ENCODE measurements around the gene TICAM2.

The TICAM2 gene

GRCh38 chr5:115531787-115532367, 70.4 kb downstream of the TICAM2 start:
- no peak for DNase-seq (ENCODE audit: low read depth in 2 of 2)

GRCh38 chr5:115531380-115531779, 70.9 kb downstream of the TICAM2 start:
- DNase-seq (ENCODE audit: low read depth in 2 of 2): no peak

GRCh38 chr5:115530426-115530825, 71.9 kb downstream of the TICAM2 start:
- no peak for DNase-seq (ENCODE audit: low read depth in 2 of 2)

Data from stimulated activated CD8-positive, alpha-beta memory T cell treated with anti-CD3 and anti-CD28 coated beads, Interleukin-2, amount 100 ng/mL, for 1 hour (primary cell).